SK-N-MC (cell line): ENCODE measurements around the gene AKR1D1.
"Not testable (repeated sequence)": the region's sequence is repeated elsewhere in the genome, so short reads cannot be mapped to it uniquely, and the experiment has no call there.

Experiments
- DNase-seq: peaks from one replicate; pipeline ENCODE4 v3.0.0-alpha.2; 2011; ENCODE audit warnings: low read depth, low spot score
- H3K27ac ChIP-seq: fragments of 200-600 bp; sonication (generic); 2 replicates; pipeline ENCODE4 v1.5.1; 2016; ENCODE audit warnings: mixed run types
- H3K36me3 ChIP-seq: fragments of 200-600 bp; sonication (generic); 2 replicates; pipeline ENCODE4 v1.6.1; 2017; ENCODE audit warnings: antibody characterized with exemption, low read length, mixed read lengths; ENCODE audit not compliant: insufficient read depth
- H3K4me3 ChIP-seq: fragments of 200-600 bp; sonication (generic); 2 replicates; pipeline ENCODE4 v1.5.1; 2016
- H3K9ac ChIP-seq: fragments of 200-600 bp; sonication (generic); 2 replicates; pipeline ENCODE4 v1.8.0; 2017; ENCODE audit warnings: mixed run types, mixed read lengths; ENCODE audit not compliant: insufficient read length
- H3K9me3 ChIP-seq: fragments of 200-600 bp; sonication (generic); 2 replicates; pipeline ENCODE4 v1.6.1; 2017; ENCODE audit warnings: low read depth, mild to moderate bottlenecking, antibody characterized with exemption, low read length, moderate library complexity, mixed read lengths
- EZH2 ChIP-seq: fragments of 200-600 bp; sonication (generic); IDR thresholded peaks from one replicate; pipeline ENCODE4 v1.6.1; 2017; ENCODE audit warnings: antibody characterized with exemption
- FOXP2 ChIP-seq: optimal IDR thresholded peaks from 2 replicates; pipeline ENCODE3; 2011; ENCODE audit warnings: mild to moderate bottlenecking, moderate library complexity; ENCODE audit not compliant: insufficient read depth; ENCODE audit errors: extremely low read length, control extremely low read depth
- POLR2AphosphoS5 ChIP-seq: IDR thresholded peaks from 2 replicates; pipeline ENCODE4 v1.6.1; 2012; ENCODE audit warnings: mild to moderate bottlenecking, low read depth, low read length, borderline replicate concordance

Gene AKR1D1

DNA sequence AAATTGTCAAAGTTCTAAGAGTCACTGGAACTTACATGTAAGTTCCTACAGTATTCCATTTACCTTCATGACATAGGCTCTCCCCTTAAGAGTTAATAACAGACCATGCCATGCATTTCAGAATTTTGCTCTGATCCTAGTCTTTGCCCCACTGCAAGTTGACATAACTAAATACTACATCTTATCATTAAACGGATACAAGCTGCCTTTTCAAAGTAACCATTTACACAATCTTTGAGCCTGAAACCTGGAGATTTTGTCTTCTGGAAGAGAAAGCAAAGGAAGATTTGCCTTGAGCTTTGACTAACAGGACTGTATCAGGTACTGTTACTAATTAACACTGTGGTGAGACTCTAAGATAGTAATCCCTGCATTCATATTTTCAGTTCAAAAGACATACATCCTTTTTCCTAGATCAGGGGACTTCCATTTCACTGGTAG lies 9.3 kb upstream of the AKR1D1 start:
- TF ChIP-seq EZH2 (no peak), FOXP2 (no peak), POLR2AphosphoS5 (no peak)
- no peak for DNase-seq
- H3K36me3 ChIP-seq = no peaks in the 10 kb centered on the region
- no peak overlapping the region for H3K9ac ChIP-seq
- no peak overlapping the region for H3K27ac ChIP-seq
- H3K4me3 ChIP-seq = no peak overlapping the region
- no peaks in the 10 kb centered on the region for H3K9me3 ChIP-seq

DNA sequence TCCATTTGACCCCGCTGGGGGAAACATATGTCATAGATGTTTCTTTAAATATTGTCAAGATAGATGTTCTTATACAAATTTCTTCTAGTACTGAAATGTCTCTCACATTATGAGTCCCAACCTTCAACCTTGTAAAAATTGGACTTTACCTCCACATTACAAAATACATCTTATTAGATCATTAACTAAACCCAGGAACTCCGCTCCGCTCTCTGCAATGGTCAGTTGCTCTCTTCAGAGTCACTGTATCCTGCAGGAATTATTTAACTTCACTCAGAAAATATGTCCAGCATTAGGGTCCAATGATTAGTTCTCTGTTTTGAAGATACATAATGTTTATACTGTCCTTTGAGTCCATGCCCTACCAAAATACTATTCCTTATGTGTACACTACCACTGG lies 8.5 kb upstream of the AKR1D1 start:
- H3K9ac ChIP-seq = no peak overlapping the region
- DNase-seq = no peak
- no peak overlapping the region for H3K27ac ChIP-seq
- H3K9me3 ChIP-seq = no peaks in the 10 kb centered on the region
- TF ChIP-seq EZH2 (no peak), POLR2AphosphoS5 (no peak), FOXP2 (no peak)
- no peaks in the 10 kb centered on the region for H3K36me3 ChIP-seq
- H3K4me3 ChIP-seq = no peak overlapping the region

- DNase-seq = no peak
- Histone ChIP-seq H3K4me3 (no peak overlapping the region), H3K36me3 (no peaks in the 10 kb centered on the region), H3K9me3 (no peaks in the 10 kb centered on the region), H3K9ac (no peak overlapping the region), H3K27ac (no peak overlapping the region)
- TF ChIP-seq POLR2AphosphoS5 (no peak), FOXP2 (no peak), EZH2 (no peak)
Measured at GRCh38 chr7:138070908-138071307, 5.4 kb upstream of the AKR1D1 start.

DNA sequence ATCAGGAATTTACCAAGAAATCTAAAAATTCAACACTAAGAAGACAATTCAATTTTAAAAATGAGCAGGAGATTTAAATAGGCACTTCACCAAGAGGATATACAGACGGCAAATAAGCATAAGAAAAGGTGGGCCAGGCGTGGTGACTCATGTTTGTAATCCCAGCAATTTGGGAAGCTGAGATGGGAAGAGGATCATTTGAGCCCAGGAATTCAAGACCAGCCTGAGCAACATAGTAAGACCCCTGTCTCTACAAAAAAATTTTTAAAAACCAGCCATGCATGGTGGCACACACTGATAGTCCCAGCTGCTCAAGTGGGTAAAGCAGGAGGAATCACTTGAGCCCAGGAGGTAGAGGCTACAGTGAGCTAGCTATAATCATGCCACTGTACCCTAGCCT lies 3.5 kb upstream of the AKR1D1 start:
- Histone ChIP-seq H3K36me3 (no peaks in the 10 kb centered on the region), H3K9ac (no peak overlapping the region), H3K4me3 (no peak overlapping the region), H3K27ac (no peak overlapping the region), H3K9me3 (no peaks in the 10 kb centered on the region)
- TF ChIP-seq EZH2 (no peak), FOXP2 (no peak), POLR2AphosphoS5 (no peak)
- DNase-seq = no peak

DNA sequence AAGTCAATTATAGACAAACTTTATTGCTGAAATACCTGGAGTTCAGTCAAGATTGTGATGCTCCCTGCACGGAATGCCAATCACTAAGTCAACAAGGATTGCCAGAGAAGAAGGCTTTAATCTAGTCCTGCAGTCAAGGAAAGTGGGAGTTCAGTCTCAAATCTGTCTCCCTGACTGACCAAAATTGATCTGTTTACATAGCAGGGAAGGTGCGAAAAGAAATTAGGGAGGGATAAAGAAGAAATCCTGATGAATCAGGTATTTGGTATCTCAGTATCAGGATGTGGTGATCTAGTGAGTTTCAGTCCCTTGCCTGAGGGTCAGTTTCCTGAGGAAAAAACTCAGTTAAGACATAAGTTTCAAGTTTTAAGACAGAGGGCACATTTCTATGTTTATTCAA lies 2.1 kb upstream of the AKR1D1 start:
- TF ChIP-seq EZH2 (no peak), POLR2AphosphoS5 (no peak), FOXP2 (no peak)
- Histone ChIP-seq H3K9ac (no peak overlapping the region), H3K36me3 (no peaks in the 10 kb centered on the region), H3K27ac (no peak overlapping the region), H3K4me3 (no peak overlapping the region), H3K9me3 (no peaks in the 10 kb centered on the region)
- no peak for DNase-seq

DNA sequence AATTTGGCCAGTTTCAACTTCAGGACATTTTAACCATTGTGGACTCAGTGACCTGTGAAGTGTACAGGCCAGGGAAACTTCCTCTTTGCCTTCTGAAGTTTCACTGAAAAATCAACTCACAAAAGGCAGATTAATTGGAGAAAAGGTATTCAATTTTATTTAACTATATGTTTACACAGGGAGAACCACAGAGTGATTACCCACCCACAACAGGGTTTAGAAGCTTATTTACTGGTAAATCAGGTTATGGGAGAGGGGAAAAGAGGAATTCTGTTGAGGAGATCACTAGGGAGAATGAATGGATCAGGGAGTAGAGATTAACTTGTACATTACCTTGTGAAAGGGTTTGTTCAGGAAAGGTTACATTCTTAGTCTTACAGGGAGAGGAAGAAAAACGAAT lies 1.7 kb upstream of the AKR1D1 start:
- no peak for DNase-seq
- no peak overlapping the region for H3K9ac ChIP-seq
- H3K4me3 ChIP-seq = no peak overlapping the region
- no peak overlapping the region for H3K27ac ChIP-seq
- H3K36me3 ChIP-seq = no peaks in the 10 kb centered on the region
- no peak for TF ChIP-seq FOXP2
- no peak for TF ChIP-seq POLR2AphosphoS5
- H3K9me3 ChIP-seq = no peaks in the 10 kb centered on the region

GRCh38 chr7:138075350-138075749 lies 909 bp upstream of the AKR1D1 start:
- no peak for DNase-seq
- H3K36me3 ChIP-seq = no peaks in the 10 kb centered on the region
- no peak overlapping the region for H3K9ac ChIP-seq
- H3K9me3 ChIP-seq = no peaks in the 10 kb centered on the region
- H3K27ac ChIP-seq = no peak overlapping the region
- no peak overlapping the region for H3K4me3 ChIP-seq
- TF ChIP-seq FOXP2 = no peak
- no peak for TF ChIP-seq POLR2AphosphoS5
- TF ChIP-seq EZH2 = no peak

DNA sequence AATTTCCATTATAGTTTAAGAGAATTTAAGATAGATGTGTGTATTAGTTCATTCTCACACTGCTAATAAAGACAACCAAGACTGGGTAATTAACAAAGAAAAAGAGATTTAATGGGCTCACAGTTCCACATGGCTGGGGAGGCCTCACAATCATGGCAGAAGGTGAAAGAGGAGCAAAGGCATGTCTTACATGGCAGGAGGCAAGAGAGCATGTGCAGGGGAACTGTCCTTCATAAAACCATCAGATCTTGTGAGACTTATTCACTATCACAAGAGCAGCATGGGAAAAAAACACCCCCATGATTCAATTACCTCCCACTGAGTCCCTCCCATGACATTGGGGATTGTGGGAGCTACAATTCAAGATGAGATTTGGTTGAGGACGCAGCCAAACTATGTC lies 473 bp upstream of the AKR1D1 start:
- not testable (repeated sequence) for H3K9ac ChIP-seq, H3K27ac ChIP-seq, H3K9me3 ChIP-seq, DNase-seq, H3K36me3 ChIP-seq, H3K4me3 ChIP-seq

DNA sequence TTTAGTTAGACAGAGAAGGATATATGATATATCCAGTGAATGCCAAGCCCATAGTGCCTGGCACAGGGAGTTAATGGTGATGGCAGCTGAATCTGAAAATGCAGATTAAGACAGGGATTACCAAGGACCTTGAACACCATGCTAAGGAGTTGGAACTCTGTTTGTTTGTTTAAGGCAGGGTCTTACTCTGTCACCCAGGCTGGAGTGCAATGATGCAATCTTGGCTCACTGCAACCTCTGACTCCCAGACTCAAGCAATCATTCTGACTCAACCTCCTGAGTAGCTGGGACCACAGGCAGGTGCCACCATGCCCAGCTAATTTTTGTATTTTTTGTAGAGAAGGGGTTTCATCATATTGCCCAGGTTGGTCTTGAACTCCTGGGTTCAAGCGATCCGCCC lies 1.6 kb downstream of the AKR1D1 start:
- no peak for DNase-seq
- TF ChIP-seq POLR2AphosphoS5 (no peak), EZH2 (no peak), FOXP2 (no peak)
- Histone ChIP-seq H3K9me3 (no peaks in the 10 kb centered on the region), H3K4me3 (no peak overlapping the region), H3K9ac (no peak overlapping the region), H3K36me3 (no peaks in the 10 kb centered on the region), H3K27ac (no peak overlapping the region)
